Muscle of back (tissue), 13 donors: Measurements from ENCODE around the gene KRT9. TPM values are rescaled to one million over a fixed set of nuclear protein-coding genes. Genes with fewer than 3 reads are reported as not detected.
"Not testable (repeated sequence)": the region's sequence is repeated elsewhere in the genome, so short reads cannot be mapped to it uniquely, and the experiment has no call there.

Experiments
- DNase-seq, 3 donors: peaks; one replicate each; pipeline versions ENCODE4 v3.0.0 to v3.0.0-alpha.2; 2013
- long read RNA-seq, 9 donors: transcript quantifications; one replicate each; lab custom pipeline, GENCODE V29; 2026
- polyA plus RNA-seq, 10 donors: library from polyadenylated mRNA; unstranded; fragments of 120-200 nt; gene quantifications; one replicate each; pipeline ENCODE4 v1.2.1, GENCODE V29; 2013; ENCODE audit not compliant: insufficient read length in 10 of 10

Gene KRT9, protein sequence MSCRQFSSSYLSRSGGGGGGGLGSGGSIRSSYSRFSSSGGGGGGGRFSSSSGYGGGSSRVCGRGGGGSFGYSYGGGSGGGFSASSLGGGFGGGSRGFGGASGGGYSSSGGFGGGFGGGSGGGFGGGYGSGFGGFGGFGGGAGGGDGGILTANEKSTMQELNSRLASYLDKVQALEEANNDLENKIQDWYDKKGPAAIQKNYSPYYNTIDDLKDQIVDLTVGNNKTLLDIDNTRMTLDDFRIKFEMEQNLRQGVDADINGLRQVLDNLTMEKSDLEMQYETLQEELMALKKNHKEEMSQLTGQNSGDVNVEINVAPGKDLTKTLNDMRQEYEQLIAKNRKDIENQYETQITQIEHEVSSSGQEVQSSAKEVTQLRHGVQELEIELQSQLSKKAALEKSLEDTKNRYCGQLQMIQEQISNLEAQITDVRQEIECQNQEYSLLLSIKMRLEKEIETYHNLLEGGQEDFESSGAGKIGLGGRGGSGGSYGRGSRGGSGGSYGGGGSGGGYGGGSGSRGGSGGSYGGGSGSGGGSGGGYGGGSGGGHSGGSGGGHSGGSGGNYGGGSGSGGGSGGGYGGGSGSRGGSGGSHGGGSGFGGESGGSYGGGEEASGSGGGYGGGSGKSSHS
- polyA plus RNA-seq: under 1 TPM in 2 of 10 donors, not detected in 8; 0.08 to 0.19 TPM
- long read RNA-seq, donor 1: 0 reads
- long read RNA-seq, donor 2: 0 reads
- long read RNA-seq, donor 3: 0 reads
- long read RNA-seq, donor 4: 0 reads
- long read RNA-seq, donor 5: 0 reads
- long read RNA-seq, donor 6: 0 reads
- long read RNA-seq, donor 7: 0 reads
- long read RNA-seq, donor 8: 0 reads
- long read RNA-seq, donor 9: 0 reads

DNA sequence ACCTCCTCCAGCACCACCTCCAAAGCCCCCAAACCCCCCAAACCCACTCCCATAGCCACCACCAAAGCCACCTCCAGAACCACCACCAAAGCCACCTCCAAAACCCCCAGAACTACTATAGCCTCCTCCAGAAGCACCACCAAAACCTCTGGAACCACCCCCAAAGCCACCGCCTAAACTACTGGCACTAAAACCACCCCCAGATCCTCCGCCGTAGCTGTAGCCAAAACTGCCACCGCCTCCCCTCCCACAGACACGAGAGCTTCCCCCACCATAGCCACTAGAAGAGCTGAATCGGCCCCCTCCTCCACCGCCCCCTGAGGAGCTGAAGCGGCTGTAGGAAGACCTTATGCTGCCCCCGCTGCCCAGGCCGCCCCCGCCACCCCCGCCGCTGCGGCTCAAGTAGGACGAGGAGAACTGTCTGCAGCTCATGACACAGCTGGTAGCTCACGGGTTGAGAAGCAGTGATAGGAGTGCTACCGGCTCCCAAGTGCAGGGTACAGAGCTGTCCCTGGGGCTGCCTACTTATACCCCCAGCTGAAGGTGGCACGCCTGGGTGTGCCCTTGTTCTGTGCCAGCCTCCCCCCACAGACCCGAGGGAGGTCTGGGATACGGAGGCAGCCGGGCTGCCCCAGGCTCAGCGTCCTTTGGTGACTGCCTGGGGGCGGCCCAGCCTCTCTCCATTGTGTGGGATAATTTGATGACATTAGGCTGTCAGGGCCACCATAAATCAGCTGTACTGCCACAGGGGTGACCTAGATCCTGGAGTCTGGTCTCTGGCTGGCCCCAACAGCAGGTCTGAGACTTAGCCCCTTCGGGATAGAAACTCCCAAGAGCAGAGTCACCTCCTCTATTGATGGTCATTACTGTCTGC is at the start of gene KRT9:
TSS of gene KRT9 (minus strand) at position 499 of the 874 bp plus-strand sequence. CDS start at position 432, 67 bp downstream.
- DNase-seq: no peak

DNA sequence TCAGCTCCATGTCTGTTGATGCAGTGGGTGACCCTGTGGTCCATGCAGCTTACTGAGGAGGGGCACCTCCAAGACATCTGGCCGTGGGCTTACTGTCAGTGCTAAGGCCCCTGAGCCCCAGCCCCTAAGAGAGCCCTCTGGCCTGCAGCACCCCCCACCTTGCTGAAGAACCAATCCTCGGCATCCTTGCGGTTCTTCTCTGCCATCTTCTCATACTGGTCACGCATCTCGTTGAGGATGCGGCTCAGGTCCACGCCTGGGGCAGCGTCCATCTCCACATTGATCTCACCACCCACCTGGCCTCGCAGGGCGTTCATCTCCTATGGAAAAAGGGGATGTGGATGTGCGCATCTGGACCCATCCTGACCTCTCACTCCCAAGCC is 49.6 kb upstream of the KRT9 start:
- DNase-seq: not testable (repeated sequence)

DNA sequence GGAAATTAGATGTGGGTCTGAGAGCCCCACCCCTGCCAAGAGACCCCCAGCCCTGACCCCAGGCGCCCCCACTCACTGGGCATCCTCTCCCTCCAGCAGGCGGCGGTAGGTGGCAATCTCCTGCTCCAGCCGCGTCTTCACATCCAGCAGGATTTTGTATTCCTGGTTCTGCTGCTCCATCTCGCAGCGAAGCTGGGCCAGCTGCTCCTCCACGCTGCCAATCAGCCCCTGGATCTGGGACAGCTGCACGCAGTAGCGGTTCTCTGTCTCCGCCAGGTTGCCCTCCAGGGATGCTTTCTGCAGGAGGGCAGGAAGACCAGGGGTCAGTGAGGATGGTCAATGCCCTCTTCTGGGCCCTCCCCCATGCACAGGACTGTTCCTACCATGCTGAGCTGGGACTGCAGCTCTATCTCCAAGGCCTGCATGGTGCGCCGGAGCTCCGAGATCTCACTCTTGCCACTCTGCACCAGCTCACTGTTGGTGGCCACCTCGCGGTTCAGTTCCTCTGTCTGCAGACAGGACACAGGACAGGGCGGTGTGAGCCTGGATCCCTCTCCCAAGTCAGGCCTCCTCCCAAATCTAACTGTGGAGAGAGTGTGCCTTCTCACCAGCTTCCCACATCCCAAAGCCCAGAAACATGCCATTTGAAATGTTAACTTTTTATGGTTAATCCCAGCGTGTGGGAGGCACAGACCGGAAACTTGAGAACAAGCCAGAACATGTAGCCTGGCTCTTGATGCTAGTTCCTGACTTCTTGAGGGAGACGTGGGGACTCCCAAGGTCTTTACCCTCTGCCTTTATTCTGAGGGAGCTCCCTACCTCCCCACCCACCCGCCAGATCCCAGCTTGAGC is 49.0 kb upstream of the KRT9 start:
- no peak for DNase-seq

DNA sequence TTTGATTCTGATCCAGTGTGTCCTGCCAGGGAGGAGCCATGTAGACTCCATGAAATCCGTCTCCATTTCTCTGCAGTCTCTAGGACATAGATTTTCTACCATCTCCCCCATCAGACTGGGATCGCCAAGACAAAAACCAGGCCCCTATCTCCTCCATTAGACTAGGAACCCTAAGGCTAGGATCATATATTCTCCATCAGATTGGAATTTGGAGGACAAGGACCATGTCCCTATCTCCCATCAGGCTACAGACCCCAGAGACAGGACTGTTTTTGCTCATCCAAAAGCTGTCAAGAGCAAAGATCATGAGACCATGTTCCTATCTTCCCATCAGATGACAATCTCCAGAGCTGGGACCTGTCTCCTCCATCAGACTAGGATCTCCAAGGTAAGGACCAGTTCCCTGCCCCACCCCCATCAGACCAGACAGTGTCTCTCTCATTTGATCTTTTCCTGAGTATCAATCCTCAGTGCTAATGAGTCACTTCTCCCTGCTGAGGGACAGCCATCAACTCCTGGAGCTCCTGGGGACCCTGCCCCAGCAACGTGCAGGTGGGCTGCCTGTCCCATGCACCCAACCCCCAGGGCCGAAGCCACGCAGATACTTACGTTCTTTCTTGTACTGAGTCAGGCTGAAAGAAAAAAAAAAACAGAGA is 48.2 kb upstream of the KRT9 start:
- not testable (repeated sequence) for DNase-seq

DNA sequence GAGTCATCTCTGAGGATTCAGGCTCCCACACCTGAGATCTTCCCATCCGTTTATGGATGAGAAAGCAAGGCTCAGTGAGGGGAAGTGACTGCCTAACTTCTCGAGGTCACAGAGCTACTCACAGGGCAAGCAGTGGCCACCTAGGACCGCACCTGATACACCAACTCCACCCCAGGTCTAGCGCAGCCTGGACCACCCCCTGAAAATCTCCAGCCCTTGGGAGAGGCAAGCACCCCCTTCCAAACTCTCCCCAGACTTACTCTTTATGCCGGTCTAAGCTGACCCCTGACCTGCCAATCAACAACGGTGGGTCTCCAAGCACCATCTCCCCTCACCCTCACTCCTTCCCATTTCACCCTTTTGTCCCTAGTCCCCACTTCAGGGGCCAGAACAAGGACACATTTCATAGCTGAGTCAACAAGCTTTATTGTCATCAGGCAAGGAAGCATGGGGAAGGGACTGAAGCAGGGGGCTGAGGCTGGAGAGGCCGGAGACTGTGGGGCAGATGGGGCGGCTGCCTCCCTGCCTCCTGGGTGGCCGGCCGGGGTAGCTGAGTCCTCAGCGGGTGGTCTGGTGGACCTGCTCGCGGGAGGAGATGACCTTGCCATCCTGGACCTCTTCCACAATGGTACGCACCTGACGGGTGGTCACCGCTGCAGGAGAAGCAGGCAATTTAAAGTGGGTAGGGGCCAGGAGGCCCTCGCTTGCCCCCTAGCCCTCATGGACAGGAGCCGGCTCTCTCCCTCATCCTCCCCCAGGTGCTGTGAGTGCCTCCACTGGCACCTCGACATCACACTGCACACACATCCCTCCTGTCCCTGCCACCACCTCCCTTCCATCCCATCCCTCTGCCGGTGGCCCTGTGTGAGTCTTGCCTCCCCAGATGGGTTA is 47.4 kb upstream of the KRT9 start:
- no peak for DNase-seq

DNA sequence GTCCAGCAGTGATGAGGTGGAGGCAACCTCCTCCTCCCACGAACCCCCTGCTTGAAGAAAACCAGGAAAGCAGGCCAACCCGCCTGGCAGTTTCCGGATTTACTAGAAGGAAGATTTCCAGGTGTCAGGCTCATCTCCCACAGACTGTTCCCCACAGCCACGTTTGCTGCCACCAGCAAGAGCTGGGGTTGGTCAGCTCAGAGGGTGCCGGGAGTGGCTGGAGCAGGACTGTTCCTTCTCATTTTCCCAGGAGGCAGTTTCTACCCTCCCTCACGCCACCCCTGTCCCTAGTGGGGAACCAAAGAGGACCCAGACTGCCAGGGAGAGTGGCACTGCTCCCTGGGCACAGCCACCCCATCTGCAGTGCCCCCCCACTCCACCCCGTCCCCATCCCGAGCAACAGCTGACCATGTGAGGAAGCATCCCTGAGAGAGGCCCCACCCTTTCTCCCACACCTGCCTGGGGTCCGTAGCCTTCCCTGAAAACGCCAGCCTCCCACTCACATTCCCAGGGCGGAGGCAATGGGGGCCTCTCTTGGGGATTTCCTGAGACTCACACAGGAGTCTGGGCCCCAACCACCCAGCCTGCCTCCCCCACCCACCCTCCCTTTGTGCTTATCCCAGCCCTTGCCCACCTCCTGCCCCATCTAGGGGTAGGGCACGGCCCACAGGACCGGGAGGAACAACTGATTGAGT is 46.6 kb upstream of the KRT9 start:
- no peak for DNase-seq

DNA sequence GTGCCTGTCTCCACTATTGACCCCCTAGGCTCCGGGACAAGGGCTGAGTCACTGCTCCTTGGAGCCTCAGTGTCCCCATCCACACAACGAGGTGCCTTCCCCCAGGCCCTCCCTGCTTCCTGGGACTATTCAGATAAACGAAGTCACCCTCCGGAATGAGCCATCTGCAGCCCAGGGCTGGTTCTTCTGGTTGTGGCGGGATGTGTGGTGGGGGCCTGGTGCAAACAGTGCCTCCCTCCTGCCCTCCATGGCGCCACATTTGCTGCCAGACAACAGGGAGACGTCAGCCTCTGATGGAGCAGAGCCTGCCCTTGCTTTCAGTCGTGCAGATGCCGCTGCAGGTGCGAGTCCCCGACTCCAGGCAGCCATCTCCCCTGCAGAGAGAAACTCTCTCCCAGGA is 45.8 kb upstream of the KRT9 start:
- DNase-seq: no peak

DNA sequence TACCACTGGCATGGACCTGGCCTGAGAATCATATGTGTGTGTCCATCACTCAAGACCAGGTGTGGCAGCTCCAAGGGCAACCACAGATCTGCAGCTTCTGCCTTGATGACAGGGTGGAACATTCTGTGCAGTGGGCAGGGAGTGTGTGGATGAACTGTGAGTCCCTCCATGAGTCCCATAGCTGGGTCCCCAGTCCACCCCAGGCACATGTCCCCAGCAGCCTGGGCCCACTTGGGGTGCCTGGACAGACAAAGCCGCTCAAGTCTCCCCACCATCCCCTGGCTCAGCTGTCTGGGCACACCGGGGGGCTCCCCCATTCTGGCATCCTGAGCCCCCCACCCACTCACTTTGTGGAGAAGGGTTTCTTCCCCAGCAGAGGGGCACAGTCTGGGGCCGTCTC is 45.3 kb upstream of the KRT9 start:
- DNase-seq: no peak

DNA sequence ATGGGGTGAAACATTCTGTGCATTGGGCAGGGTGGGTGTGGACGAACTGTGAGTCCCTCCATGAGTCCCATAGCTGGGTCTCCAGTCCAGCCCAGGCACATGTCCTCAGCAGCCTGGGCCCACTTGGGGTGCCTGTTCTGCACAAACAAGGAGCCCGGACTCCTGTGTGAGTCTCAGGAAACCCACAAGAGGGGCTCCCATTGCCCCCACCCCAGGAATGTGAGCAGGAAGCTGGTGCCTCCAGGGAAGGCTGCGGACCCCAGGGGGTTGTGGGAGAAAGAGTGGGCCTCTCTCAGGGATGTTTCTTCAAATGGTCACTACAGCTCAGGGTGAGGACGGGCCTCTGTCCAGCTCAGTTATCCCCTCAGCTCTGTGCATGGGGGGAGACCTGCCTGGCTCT is 44.6 kb upstream of the KRT9 start:
- not testable (repeated sequence) for DNase-seq

DNA sequence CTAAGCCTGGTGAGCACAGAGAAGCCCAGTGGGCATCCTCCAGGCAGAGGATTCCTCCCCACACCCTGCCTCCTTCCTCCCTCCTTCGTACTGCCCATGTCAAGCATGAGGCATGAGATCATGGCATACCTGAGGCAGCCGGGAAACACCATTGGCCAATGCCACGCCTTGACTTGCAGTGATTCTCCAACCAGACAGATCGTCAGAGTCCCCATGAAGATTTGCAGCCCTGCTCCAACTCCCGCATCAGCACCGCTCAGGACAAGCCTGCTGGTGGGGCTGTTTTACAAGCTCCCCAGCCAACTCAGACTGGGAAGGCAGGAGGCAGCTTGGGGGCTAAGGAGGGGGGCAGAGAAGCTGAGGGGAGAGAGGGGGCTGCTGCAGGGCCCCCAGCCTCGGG is 43.6 kb upstream of the KRT9 start:
- no peak for DNase-seq

DNA sequence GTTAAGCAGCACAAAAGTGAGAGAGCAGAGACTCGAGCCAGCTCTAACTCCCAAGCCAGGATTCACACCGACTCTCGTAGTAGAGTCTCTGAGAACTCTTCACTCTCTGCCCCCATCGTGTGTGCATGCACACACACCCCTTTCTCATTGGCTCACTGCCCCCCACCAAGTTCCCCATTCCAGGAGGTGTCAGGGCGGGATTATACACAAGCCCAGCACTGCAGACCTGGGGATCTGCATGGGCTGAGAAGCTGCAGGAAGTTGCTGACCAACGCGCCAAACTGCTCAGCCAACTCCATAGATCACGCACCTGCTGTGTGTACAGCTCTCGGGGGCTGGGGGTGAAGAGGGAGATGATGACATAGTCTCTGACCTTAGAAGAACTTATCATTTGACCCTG is 42.9 kb upstream of the KRT9 start:
- not testable (repeated sequence) for DNase-seq

DNA sequence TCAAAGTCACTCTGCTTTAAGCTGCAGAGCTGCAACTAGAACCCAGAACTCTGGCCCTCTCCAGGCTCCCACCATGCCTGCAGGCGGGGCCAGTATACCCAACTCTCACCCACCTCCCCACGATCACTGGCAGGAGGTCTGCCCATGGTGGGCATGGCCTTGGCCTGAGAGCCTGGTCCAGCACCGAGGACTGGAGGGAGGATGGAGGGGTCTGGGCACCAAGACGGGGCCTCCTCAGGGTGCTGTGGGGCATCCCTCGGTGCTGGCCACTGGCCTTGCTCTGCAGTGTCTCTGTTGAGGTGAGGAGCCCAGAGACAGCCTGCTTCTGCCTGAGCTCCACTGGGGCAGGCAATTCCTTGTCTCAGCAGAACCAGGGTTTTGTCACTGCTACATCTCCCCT is 42.2 kb upstream of the KRT9 start:
- no peak for DNase-seq

DNA sequence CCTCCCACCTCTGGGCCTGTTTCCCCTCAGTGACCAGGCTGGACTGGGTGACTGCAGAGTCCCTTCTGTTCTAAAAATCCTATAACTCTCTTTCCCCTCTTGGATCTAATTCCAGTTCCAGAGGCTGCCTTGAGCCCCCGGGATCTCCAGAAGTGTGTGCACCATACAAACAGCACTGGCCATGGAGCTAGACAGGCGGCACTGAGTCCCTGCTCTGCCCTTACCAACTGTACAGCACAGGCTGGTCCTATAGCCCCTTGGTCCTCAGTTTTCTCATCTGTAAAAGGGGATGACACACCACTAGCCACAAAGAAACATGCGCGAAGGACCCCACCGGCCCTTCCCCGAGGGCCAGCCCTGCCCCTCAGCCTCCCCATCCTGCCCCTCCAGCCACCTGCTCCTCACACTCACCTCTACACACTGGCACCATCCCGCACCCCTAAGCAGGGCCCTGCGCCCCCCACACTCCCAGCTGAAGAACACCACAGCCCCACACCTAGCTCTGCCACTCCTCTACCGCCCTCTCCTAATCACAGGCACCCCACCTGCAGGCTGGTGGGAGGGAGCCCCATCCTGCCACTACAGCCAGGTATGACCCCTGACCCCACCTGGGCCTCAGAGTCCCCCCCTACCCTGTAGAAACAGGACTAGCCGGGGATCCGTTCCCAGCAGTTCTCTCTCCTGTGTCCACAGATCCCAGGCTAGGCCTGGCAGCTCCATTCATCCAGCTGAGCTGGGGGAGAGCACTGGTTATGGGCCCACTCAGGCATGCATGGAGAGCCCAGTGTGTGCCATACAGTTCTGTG is 41.6 kb upstream of the KRT9 start:
- no peak for DNase-seq

DNA sequence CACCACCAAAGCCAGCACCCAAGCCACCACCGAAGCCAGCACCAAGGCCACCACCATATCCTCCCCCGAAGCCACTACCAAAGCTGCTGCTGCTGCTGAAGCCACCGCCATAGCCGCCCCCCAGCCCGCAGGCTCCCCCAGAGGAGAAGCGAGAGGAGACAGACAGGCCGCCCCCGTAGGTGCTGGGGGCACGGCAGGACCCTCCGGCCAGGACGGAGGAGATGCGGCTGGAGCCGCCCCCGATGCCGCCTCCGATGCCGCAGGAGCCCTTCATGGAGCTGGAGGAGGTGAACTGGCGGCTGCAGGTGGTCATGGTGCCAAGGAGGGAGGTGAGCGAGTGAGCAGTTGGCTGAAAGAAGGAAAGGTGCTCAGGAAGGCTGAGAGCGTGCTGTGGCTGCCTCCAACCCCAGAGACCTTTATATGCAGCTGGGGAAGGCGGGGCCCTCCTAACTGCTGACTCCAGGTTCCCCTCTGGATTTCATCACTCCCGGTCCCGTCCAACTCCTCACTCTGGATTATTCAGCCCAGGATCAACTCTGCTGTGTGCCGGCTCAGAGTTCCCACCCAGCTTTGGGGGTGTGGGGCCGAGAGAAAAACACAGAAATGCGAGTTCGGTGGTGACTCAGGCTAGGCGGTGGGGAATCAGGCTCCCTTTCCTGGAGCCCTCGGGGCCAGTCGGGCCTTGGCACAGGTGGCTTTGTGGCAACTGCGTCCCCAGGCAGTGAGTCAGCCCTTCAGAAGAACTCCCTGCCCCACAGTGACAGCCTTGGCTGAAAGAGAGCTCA is 40.7 kb upstream of the KRT9 start, which contains the start of gene KRT16:
TSS of gene KRT16 (minus strand) at position 392 of the 785 bp plus-strand sequence. CDS start at position 313, 79 bp downstream.
- not testable (repeated sequence) for DNase-seq

DNA sequence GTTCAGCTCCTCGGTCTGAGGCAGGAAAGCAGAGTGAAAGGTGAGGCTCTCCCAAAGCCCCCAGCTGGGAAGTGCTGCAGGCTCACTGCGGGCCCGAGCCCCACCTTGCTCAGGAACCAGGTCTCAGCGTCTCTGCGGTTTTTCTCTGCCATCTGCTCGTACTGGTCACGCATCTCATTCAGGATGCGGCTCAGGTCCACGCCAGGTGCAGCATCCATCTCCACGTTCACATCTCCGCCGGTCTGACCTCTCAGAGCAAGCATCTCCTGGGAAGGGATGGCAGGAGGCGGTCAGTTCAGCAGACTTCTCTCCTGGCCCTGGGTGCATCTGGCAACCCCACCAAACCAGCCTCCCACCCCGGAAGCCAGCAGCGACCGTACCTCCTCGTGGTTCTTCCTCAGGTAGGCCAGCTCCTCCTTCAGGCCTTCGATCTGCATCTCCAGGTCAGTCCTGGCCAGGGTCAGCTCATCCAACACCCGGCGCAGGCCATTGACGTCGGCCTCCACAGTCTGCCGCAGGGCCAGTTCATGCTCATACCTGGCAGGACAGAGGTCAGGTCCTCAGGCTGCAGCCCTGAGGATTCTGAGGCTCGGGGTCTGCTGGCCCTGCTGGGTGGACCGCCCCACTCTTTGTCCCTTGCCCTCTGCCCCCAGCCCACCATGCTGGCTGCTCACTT is 39.2 kb upstream of the KRT9 start:
- DNase-seq: no peak

DNA sequence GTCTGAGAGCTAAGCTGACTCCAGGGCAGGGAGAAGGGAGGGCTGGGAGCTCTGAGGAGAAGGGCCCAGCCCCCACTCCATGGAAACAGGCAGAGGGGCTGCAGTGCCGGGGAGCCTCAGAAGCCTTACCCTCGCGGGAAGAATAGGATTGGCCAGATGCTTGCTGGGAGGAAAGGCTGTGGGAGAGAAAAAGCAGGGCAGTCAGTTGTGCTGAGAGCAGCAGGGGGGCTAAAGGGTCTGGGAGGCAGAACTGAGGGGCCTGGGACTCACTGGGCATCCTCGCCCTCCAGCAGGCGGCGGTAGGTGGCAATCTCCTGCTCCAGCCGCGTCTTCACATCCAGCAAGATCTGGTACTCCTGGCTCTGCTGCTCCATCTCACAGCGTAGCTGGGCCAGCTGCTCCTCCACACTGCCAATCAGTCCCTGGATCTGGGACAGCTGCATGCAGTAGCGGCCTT is 38.2 kb upstream of the KRT9 start:
- not testable (repeated sequence) for DNase-seq
